AG09309 (cell line): Measurements from ENCODE around the gene DUSP16.

ENCODE experiments used
- DNase-seq: peaks from one replicate; pipeline ENCODE4 v3.0.0-alpha.2; 2010; ENCODE audit warnings: low read depth
- H3K4me3 ChIP-seq: 2 replicates; pipeline ENCODE4 v1.5.1; 2011; ENCODE audit warnings: mild to moderate bottlenecking, low read depth, low read length, moderate library complexity; ENCODE audit not compliant: control insufficient read depth
- TF ChIP-seq, protein P1 (sequence below): IDR thresholded peaks from 2 replicates; pipeline ENCODE4 v1.5.1; 2011; ENCODE audit warnings: mild to moderate bottlenecking, low read depth, low read length, inconsistent platforms; ENCODE audit not compliant: insufficient read depth, control insufficient read depth; ENCODE audit errors: missing control alignments

The DUSP16 gene

DNA sequence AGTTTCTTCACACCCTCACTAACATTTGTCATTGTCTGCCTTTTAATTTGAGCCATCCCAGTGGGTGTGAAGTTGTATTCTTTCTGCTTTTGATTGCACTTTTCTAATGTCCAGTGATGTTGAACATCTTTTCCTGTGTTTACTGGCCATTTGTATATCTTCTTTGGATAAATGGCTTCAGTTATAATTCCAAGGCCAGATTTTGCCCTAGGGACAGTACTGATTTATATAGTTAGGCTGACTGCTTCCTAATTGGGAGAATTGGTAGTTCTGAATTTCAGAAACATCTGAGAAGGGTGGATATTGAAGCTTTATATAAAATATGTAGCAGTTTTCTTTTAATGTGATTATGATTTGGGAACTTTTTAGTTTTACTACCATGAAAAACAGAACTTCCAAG lies 108.3 kb downstream of the DUSP16 start:
- TF ChIP-seq, protein P1, sequence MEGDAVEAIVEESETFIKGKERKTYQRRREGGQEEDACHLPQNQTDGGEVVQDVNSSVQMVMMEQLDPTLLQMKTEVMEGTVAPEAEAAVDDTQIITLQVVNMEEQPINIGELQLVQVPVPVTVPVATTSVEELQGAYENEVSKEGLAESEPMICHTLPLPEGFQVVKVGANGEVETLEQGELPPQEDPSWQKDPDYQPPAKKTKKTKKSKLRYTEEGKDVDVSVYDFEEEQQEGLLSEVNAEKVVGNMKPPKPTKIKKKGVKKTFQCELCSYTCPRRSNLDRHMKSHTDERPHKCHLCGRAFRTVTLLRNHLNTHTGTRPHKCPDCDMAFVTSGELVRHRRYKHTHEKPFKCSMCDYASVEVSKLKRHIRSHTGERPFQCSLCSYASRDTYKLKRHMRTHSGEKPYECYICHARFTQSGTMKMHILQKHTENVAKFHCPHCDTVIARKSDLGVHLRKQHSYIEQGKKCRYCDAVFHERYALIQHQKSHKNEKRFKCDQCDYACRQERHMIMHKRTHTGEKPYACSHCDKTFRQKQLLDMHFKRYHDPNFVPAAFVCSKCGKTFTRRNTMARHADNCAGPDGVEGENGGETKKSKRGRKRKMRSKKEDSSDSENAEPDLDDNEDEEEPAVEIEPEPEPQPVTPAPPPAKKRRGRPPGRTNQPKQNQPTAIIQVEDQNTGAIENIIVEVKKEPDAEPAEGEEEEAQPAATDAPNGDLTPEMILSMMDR = no peak
- DNase-seq = no peak
- no peak overlapping the region for H3K4me3 ChIP-seq

DNA sequence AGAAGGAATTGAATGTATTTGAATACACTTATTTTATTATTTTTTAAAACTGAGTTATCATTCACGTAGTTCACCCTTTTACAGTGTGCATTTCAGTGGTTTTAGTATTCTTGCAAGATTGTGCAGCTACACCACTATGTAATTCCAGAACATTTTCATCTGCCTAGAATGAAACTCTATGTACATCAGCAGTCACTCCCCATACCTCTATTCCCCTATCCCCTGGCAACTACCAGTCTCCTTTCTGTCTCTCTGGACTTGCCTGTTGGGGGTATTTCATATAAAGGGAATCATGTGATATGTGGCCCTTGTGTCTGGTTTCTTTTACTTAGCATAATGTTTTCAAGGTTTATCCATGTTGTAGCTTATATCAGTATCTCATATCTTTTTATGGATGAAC lies 109.0 kb downstream of the DUSP16 start:
- DNase-seq = no peak
- H3K4me3 ChIP-seq = no peak overlapping the region
- TF ChIP-seq, protein P1 = no peak

DNA sequence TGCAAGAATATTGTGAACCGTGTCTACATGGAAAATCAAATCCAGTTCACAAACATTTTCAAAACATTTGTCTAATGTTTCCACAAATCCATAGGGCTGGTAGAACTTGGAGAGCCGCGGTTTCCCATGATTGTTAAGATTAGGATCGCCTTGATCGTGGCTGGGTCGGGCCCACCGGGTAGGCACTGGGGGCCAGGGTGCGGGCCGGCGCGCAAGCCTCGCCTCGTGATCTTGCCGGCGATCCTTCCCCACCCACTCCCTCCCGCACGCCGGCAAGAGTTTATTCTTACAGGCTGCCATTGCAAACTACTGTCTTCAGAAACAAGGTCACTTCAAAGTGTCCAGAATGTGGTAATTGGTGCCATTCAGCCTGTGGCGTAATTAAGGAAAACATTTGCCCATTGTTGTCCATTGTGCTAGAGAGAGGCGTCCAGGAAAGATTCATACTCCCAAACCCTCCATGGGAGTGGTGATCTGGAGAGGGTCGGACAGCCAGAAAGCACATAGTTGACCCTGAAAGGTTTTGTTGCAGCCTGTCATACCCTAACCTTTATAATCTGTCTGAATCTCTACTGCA lies 110.2 kb downstream of the DUSP16 start:
- no peak overlapping the region for H3K4me3 ChIP-seq
- DNase-seq = no peak
- TF ChIP-seq, protein P1 = no peak

DNA sequence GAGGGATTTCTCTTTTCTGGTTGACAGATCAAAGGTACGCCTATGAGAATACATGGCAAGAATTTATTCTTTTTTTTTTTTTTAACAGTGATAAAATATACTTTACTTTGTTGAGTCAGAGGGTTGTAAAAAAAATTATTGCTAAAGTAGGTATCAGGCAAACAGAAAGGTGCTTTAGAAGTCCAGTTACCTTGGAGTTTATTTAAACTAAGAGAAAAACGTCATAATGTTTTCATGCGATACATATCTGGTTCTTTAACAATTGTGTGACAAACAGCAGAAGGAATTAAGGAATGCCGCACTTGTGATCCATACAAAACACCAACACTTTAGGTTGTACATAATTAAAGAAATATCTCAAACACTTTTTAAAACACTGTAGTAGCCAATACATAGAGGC lies 111.6 kb downstream of the DUSP16 start:
- H3K4me3 ChIP-seq = no peak overlapping the region
- TF ChIP-seq, protein P1 = no peak
- DNase-seq = no peak

DNA sequence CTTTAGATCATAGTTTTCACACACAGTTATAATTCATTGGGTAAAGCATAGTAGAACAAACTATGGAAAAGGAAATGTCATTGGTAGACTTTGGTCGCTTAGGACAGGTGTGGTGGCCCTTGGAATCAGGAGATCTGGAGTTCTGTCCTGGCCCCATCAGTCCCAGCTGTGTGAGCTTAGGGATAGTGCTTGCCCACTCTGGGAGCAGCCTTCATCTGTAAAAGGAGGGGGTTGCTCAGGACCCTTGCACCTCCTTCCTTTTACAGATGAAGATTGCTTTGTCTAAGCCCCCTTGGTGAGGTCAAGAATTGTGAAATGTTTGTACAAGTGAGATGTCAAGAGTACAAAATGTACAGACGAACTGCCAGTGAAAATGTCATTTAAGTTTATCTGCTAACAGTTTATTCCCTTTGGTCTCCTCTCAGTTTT lies 112.6 kb downstream of the DUSP16 start:
- DNase-seq = no peak
- H3K4me3 ChIP-seq = no peak overlapping the region
- TF ChIP-seq, protein P1 = no peak

DNA sequence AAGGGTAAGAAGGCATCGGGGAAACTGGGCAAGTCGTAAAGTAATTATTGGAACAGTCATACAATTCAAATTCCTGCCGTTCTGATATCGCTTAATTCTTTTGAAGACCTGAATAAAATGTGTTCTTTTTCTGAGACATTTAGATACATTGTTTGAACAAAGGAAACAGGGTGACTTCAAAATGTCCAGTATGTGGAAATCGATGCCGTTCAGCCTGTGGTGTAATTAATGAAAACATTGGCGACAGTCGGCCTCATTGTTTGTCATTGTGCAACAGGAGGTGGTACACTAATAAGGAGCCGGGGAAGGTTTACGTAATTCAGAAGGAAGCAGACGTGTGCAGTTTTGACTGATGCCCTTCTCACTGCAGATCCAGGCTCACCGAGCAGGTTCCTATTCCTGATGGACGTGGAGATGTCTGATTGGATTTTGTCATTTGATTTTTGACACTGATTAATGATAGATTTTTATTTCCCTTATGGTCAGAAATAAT lies 113.1 kb downstream of the DUSP16 start:
- no peak overlapping the region for H3K4me3 ChIP-seq
- DNase-seq = no peak

DNA sequence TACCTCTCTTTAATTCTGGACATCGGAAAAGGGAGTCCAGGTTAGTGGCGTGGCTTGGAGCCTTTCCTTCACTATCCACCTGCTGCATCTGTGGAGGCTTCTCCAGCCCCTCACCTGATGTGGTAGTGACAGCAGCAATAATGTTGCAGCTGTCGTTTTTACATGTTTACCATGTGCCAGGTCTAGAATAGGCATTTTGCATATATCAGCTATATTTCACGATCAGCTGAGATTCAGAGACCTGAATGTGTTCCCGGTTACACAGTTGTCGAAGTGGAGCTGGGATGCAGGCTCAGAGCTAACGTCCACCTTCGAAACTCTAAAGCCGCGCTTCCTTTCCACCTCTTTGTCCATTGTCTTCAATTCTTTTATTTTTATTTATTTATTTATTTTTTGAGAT lies 114.8 kb downstream of the DUSP16 start:
- H3K4me3 ChIP-seq = no peak overlapping the region
- TF ChIP-seq, protein P1 = no peak
- DNase-seq = no peak

More for the DNA sequence above, 113.1 kb downstream of the DUSP16 start:
- TF ChIP-seq, protein P1 = no peak
